PFSK-1 (cell line): Measurements from ENCODE around the gene FAM110A.

Source experiments
- FOXP2 ChIP-seq: optimal IDR thresholded peaks from 2 replicates; pipeline ENCODE3; 2011; ENCODE audit warnings: borderline replicate concordance, control low read depth, inconsistent platforms; ENCODE audit not compliant: insufficient read depth; ENCODE audit errors: extremely low read length, extremely low read depth
- POLR2AphosphoS5 ChIP-seq: IDR thresholded peaks from 2 replicates; pipeline ENCODE4 v1.6.1; 2012; ENCODE audit warnings: low read depth, mild to moderate bottlenecking, control low read depth, low read length, moderate library complexity
- SIN3A ChIP-seq: IDR thresholded peaks from 2 replicates; pipeline ENCODE4 v1.6.1; 2012; ENCODE audit warnings: mild to moderate bottlenecking, low read length, moderate library complexity, borderline replicate concordance; ENCODE audit not compliant: insufficient read depth
- TAF1 ChIP-seq: IDR thresholded peaks from 2 replicates; pipeline ENCODE4 v1.6.1; 2012; ENCODE audit warnings: low read length, control low read depth, borderline replicate concordance; ENCODE audit not compliant: insufficient read depth
- TF ChIP-seq, protein P1 (sequence below), 2 experiments: IDR thresholded peaks; 2 replicates each; pipeline versions ENCODE4 v1.6.1 to v1.8.0; 2011 to 2012; ENCODE audit warnings: low read depth in 2 of 2, low read length in 2 of 2, control low read depth in 1 of 2, inconsistent platforms in 1 of 2, mild to moderate bottlenecking in 1 of 2, moderate library complexity in 1 of 2; ENCODE audit not compliant: insufficient read depth in 1 of 2

FAM110A gene

GRCh38 chr20:829551-829950, 4.0 kb upstream of the FAM110A start:
- TF ChIP-seq TAF1 (no peak), SIN3A (no peak), POLR2AphosphoS5 (no peak), FOXP2 (no peak)
- TF ChIP-seq, protein P1, sequence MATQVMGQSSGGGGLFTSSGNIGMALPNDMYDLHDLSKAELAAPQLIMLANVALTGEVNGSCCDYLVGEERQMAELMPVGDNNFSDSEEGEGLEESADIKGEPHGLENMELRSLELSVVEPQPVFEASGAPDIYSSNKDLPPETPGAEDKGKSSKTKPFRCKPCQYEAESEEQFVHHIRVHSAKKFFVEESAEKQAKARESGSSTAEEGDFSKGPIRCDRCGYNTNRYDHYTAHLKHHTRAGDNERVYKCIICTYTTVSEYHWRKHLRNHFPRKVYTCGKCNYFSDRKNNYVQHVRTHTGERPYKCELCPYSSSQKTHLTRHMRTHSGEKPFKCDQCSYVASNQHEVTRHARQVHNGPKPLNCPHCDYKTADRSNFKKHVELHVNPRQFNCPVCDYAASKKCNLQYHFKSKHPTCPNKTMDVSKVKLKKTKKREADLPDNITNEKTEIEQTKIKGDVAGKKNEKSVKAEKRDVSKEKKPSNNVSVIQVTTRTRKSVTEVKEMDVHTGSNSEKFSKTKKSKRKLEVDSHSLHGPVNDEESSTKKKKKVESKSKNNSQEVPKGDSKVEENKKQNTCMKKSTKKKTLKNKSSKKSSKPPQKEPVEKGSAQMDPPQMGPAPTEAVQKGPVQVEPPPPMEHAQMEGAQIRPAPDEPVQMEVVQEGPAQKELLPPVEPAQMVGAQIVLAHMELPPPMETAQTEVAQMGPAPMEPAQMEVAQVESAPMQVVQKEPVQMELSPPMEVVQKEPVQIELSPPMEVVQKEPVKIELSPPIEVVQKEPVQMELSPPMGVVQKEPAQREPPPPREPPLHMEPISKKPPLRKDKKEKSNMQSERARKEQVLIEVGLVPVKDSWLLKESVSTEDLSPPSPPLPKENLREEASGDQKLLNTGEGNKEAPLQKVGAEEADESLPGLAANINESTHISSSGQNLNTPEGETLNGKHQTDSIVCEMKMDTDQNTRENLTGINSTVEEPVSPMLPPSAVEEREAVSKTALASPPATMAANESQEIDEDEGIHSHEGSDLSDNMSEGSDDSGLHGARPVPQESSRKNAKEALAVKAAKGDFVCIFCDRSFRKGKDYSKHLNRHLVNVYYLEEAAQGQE (IDR thresholded peaks at IDR 0.05; ENCODE audit: insufficient read depth in 1 of 2, low read depth in 2 of 2, low read length in 2 of 2) = no peak

- TF ChIP-seq POLR2AphosphoS5 = no peak
- no peak for TF ChIP-seq TAF1
- TF ChIP-seq, protein P1 (IDR thresholded peaks at IDR 0.05; ENCODE audit: insufficient read depth in 1 of 2, low read depth in 2 of 2, low read length in 2 of 2) = no peak
- TF ChIP-seq SIN3A = no peak
Observed at GRCh38 chr20:830011-830521, 3.4 kb upstream of the FAM110A start.

DNA sequence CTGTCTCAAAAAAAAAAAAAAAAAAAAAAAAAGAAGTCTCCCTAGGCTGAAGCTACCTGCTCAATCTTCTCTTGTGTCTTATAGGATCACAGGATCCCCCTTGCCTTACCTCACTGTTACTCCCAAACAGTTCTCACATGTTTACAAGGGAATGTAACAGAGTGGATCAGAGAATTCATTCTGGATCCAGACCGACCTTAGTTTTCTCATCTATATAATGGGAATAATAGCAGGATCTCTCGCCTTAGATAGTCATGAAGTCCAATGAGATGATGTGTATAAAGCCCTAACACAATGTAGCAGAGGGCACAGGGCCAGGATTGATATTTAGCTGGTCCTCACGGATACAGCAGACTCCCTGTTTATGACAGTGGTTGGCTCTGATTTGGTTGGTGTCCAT, 2.3 kb upstream of the FAM110A start:
- TF ChIP-seq SIN3A = no peak
- no peak for TF ChIP-seq TAF1
- TF ChIP-seq, protein P1 (IDR thresholded peaks at IDR 0.05; ENCODE audit: insufficient read depth in 1 of 2, low read depth in 2 of 2, low read length in 2 of 2) = no peak
- TF ChIP-seq POLR2AphosphoS5 = no peak
- TF ChIP-seq FOXP2 = no peak

- TF ChIP-seq TAF1 = no peak
- no peak for TF ChIP-seq FOXP2
- TF ChIP-seq, protein P1 (IDR thresholded peaks at IDR 0.05; ENCODE audit: insufficient read depth in 1 of 2, low read depth in 2 of 2, low read length in 2 of 2) = no peak
- TF ChIP-seq SIN3A = no peak
- TF ChIP-seq POLR2AphosphoS5 = no peak
Observed at GRCh38 chr20:831956-832355, 1.6 kb upstream of the FAM110A start.

DNA sequence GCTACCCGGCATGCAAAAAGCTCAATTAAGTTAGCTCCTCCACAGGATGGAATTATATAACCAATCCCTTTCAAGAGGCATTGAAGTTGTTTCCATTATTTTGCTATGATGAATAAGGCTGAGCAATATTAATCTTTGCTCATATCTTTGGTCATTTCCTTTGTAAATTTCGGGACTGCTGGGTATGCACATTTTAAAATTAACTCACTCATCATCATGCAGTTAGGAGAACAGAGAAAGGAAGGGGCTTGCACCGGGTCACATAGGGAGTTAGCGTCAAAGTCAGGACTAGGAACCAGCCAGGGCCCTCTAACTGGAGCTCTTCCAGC, 430 bp upstream of the FAM110A start:
- TF ChIP-seq SIN3A (no peak), POLR2AphosphoS5 (no peak), FOXP2 (no peak), TAF1 (no peak)
- TF ChIP-seq, protein P1 (IDR thresholded peaks at IDR 0.05; ENCODE audit: insufficient read depth in 1 of 2, low read depth in 2 of 2, low read length in 2 of 2) = no peak
